Neural crest cell (in vitro differentiated cells): ENCODE data around the gene VANGL1. TPM values are rescaled to one million over a fixed set of nuclear protein-coding genes. Genes with fewer than 3 reads are reported as not detected.

Experiments used
- DNase-seq: peaks from one replicate; pipeline ENCODE4 v3.0.0; 2021; ENCODE audit warnings: low read depth, mixed read lengths, low spot score
- H3K27ac Mint-ChIP-seq: one replicate; pipeline ENCODE4 v1.8.0; 2021; ENCODE audit warnings: mild to moderate bottlenecking, mixed read lengths; ENCODE audit not compliant: unreplicated experiment
- H3K27me3 Mint-ChIP-seq: 2 replicates; pipeline ENCODE4 v1.8.0; 2021; ENCODE audit warnings: low read depth, mild to moderate bottlenecking, mixed read lengths
- H3K36me3 Mint-ChIP-seq: 2 replicates; pipeline ENCODE4 v1.8.0; 2021; ENCODE audit warnings: low read depth, mild to moderate bottlenecking, mixed read lengths
- H3K4me1 Mint-ChIP-seq: 2 replicates; pipeline ENCODE4 v1.8.0; 2021; ENCODE audit warnings: mixed read lengths
- H3K4me3 Mint-ChIP-seq: one replicate; pipeline ENCODE4 v1.8.0; 2021; ENCODE audit warnings: mild to moderate bottlenecking, mixed read lengths
- H3K9me3 Mint-ChIP-seq: 2 replicates; pipeline ENCODE4 v1.8.0; 2021; ENCODE audit warnings: mixed read lengths
- total RNA-seq: library from RNA; stranded (reverse); gene quantifications from 2 replicates; pipeline ENCODE4 v1.2.1, GENCODE V29; 2021
- TF ChIP-seq, protein P1 (sequence below): fragments of 200-600 bp; sonication (generic); conservative IDR thresholded peaks from 2 replicates; pipeline ENCODE4 v1.5.0; 2021; ENCODE audit warnings: antibody characterized with exemption, mild to moderate bottlenecking

VANGL1 gene
- total RNA-seq, 1 donor from 2014 or later: 5.4 TPM

GRCh38 chr1:115640384-115640783 is 1.4 kb upstream of the VANGL1 start:
- Mint-ChIP-seq H3K9me3 (peaks cover 20% of the 10 kb centered on the region), H3K36me3 (peaks cover 11% of the 10 kb centered on the region), H3K27ac (no peak overlapping the region), H3K27me3 (peaks cover 50% of the 10 kb centered on the region), H3K4me3 (peak overlapping the region; percentile 89), H3K4me1 (peaks cover 14% of the 10 kb centered on the region)
- DNase-seq: no peak
- TF ChIP-seq, protein P1, sequence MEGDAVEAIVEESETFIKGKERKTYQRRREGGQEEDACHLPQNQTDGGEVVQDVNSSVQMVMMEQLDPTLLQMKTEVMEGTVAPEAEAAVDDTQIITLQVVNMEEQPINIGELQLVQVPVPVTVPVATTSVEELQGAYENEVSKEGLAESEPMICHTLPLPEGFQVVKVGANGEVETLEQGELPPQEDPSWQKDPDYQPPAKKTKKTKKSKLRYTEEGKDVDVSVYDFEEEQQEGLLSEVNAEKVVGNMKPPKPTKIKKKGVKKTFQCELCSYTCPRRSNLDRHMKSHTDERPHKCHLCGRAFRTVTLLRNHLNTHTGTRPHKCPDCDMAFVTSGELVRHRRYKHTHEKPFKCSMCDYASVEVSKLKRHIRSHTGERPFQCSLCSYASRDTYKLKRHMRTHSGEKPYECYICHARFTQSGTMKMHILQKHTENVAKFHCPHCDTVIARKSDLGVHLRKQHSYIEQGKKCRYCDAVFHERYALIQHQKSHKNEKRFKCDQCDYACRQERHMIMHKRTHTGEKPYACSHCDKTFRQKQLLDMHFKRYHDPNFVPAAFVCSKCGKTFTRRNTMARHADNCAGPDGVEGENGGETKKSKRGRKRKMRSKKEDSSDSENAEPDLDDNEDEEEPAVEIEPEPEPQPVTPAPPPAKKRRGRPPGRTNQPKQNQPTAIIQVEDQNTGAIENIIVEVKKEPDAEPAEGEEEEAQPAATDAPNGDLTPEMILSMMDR: no peak

GRCh38 chr1:115642168-115643072 is 650 bp downstream of the VANGL1 start:
- Mint-ChIP-seq H3K27ac (no peak overlapping the region), H3K9me3 (peaks cover 11% of the 10 kb centered on the region), H3K4me3 (peak overlapping the region; percentile 93), H3K27me3 (peaks cover 36% of the 10 kb centered on the region), H3K36me3 (peaks cover 3% of the 10 kb centered on the region), H3K4me1 (peaks cover 14% of the 10 kb centered on the region)
- peak; percentile 28 for DNase-seq
- TF ChIP-seq, protein P1: no peak

- no peak for DNase-seq
- Mint-ChIP-seq H3K36me3 (peaks cover 3% of the 10 kb centered on the region), H3K4me1 (peaks cover 14% of the 10 kb centered on the region), H3K27ac (no peak overlapping the region), H3K27me3 (peaks cover 28% of the 10 kb centered on the region), H3K4me3 (peak overlapping the region; percentile 93), H3K9me3 (peaks cover 11% of the 10 kb centered on the region)
- TF ChIP-seq, protein P1: no peak
Measured at GRCh38 chr1:115643225-115643624, 1.5 kb downstream of the VANGL1 start.

DNA sequence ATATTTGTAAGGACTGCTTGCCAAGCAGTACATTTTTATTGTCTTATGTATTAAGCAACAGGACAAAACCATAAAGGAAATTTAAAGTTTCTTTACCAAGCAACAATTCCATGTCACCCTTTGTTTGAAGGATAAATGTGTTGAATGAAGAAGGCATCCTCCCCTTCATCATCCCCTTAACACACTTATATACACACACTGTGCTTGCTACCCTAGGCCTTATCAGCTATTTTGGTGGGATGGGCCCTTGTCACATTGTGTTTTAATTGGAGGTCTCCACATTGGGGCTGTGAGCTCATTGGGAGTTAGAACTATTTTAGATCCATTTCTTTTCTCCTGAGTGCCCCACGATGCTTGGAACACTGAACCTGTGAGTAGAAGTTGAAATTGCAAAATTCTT is 1.9 kb downstream of the VANGL1 start:
- peaks cover 3% of the 10 kb centered on the region for H3K36me3 Mint-ChIP-seq
- peaks cover 25% of the 10 kb centered on the region for H3K27me3 Mint-ChIP-seq
- no peak for DNase-seq
- no peak overlapping the region for H3K27ac Mint-ChIP-seq
- H3K9me3 Mint-ChIP-seq: peaks cover 11% of the 10 kb centered on the region
- H3K4me3 Mint-ChIP-seq: peak overlapping the region; percentile 93
- peaks cover 14% of the 10 kb centered on the region for H3K4me1 Mint-ChIP-seq
- TF ChIP-seq, protein P1: no peak

- H3K27ac Mint-ChIP-seq: no peak overlapping the region
- TF ChIP-seq, protein P1: no peak
- peaks cover 14% of the 10 kb centered on the region for H3K4me1 Mint-ChIP-seq
- H3K27me3 Mint-ChIP-seq: peaks cover 25% of the 10 kb centered on the region
- H3K36me3 Mint-ChIP-seq: peaks cover 3% of the 10 kb centered on the region
- DNase-seq: no peak
- H3K4me3 Mint-ChIP-seq: peak overlapping the region; percentile 65
- peaks cover 11% of the 10 kb centered on the region for H3K9me3 Mint-ChIP-seq
Measured at GRCh38 chr1:115644109-115644508, 2.3 kb downstream of the VANGL1 start.
